ENCODE results near the gene SUSD4. TPM values are rescaled to one million over a fixed set of nuclear protein-coding genes. Genes with fewer than 3 reads are reported as not detected.
A peak's percentile ranks its signal among the peaks of the same experiment; 100 is the strongest.

Gene SUSD4
- total and polyA plus RNA-seq, 2 of the 4 experiments (the other 2 are of a cell fraction): 1.8 to 2.7 TPM

- H3K36me3 ChIP-seq (ENCODE audit: control insufficient read depth, insufficient read depth, low read length): no peaks in the 10 kb centered on the region
- no peak overlapping the region for H2AFZ ChIP-seq (replicated peaks; ENCODE audit: low read length, poor library complexity)
- ATAC-seq (ENCODE audit: low read depth): no peak
- H3K27ac ChIP-seq (ENCODE audit: insufficient read depth, low read length): no peak overlapping the region
- H3K23ac ChIP-seq (ENCODE audit: low read depth, low read length): no peak overlapping the region
- H4K91ac ChIP-seq (ENCODE audit: insufficient read depth, low read depth, low read length): no peak overlapping the region; the same call in 1 of the 2 replicates
- H3K14ac ChIP-seq (replicated peaks; ENCODE audit: low read depth, low read length): no peak overlapping the region
- no peak overlapping the region; the same call in 1 of the 2 replicates for H3K18ac ChIP-seq (ENCODE audit: low read depth, low read length)
- no peak overlapping the region for H2BK120ac ChIP-seq (ENCODE audit: low read depth, low read length)
- H2BK15ac ChIP-seq (ENCODE audit: low read depth, low read length): no peak overlapping the region; the same call in 2 of the 3 replicates
- peak overlapping the region; percentile 10; the same call in 1 of the 2 replicates for H2AK5ac ChIP-seq (ENCODE audit: low read depth, low read length)
- no peak for DNase-seq
- ChIA-PET CTCF (no interaction called here), POLR2A (ENCODE audit: unreplicated experiment) (no interaction called here)
- TF ChIP-seq BHLHE40 (IDR thresholded peaks at IDR 0.05; ENCODE audit: low read depth, low read length) (no peak), POLR2A (IDR thresholded peaks at IDR 0.05; ENCODE audit: low read depth, low read length) (no peak), CHD1 (IDR thresholded peaks at IDR 0.05; ENCODE audit: low read depth, low read length) (no peak), MXI1 (IDR thresholded peaks at IDR 0.05; ENCODE audit: borderline replicate concordance, low read depth, low read length) (no peak), RAD21 (IDR thresholded peaks at IDR 0.05; ENCODE audit: low read length) (no peak), MAFK (IDR thresholded peaks at IDR 0.05; ENCODE audit: low read depth, low read length) (peak; percentile 64), RFX5 (IDR thresholded peaks at IDR 0.05; ENCODE audit: low read depth, low read length) (no peak)
- H2BK20ac ChIP-seq (ENCODE audit: low read depth, low read length): peak overlapping the region; percentile 20; the same call in 1 of the 2 replicates
- peak overlapping the region; percentile 11 to 69; a peak in 2 of 4 replicates for H4K8ac ChIP-seq (ENCODE audit: low read depth in 2 of 2, low read length in 2 of 2)
- H3K4me2 ChIP-seq (ENCODE audit: low read depth, low read length): no peak overlapping the region
- no peak overlapping the region for H3K4me3 ChIP-seq (ENCODE audit: insufficient read depth, low read depth, low read length)
- no CpG with 5 or more reads among the region's 1 CpG for WGBS, 2 experiments (ENCODE audit: extremely low coverage in 2 of 2, insufficient read length in 1 of 2)
- dilution Hi-C loops (cut with HindIII; ENCODE audit: low sequenced_read_pairs, unreplicated experiment) (no loop called here), intact Hi-C loops (cut with micrococcal nuclease) (no loop called here), in situ Hi-C loops (cut with MboI; ENCODE audit: low sequenced_read_pairs) (no loop called here)
- no peaks in the 10 kb centered on the region for H4K20me1 ChIP-seq (ENCODE audit: insufficient read depth, low read length)
- no peak overlapping the region for H2AK9ac ChIP-seq (replicated peaks; ENCODE audit: low read depth, low read length, poor library complexity)
- H3K56ac ChIP-seq (ENCODE audit: extremely low read depth, insufficient read depth, low read length): no peak overlapping the region
- H3K27me3 ChIP-seq (ENCODE audit: control insufficient read depth, insufficient read depth, low read length): peaks cover under 1% of the 10 kb centered on the region; the same call in 1 of the 2 replicates
- no peaks in the 10 kb centered on the region for H3K79me1 ChIP-seq (ENCODE audit: low read depth in 1 of 2, low read length in 2 of 2)
- H3K4me1 ChIP-seq (ENCODE audit: control insufficient read depth, insufficient read depth, low read length): peaks cover 4% of the 10 kb centered on the region
- BruUV-seq (replicated peaks): no TSS peak
- H4K5ac ChIP-seq (ENCODE audit: low read depth, low read length): no peak overlapping the region
- no peaks in the 10 kb centered on the region for H3K9me1 ChIP-seq (ENCODE audit: insufficient read depth, low read length)
- no peaks in the 10 kb centered on the region; the same call in 1 of the 2 replicates for H3K9me3 ChIP-seq (ENCODE audit: control insufficient read depth, insufficient read depth, low read length)
- no peak overlapping the region for H3K9ac ChIP-seq (ENCODE audit: low read depth, low read length)
- H2BK5ac ChIP-seq (ENCODE audit: low read depth, low read length, poor library complexity, severe bottlenecking): no peak overlapping the region
- H3K4ac ChIP-seq (ENCODE audit: low read depth, low read length): no peak overlapping the region
Observed at GRCh38 chr1:223299553-223299952, 64.4 kb downstream of the SUSD4 start.
